CD8-positive, alpha-beta memory T cell (primary cell): ENCODE results near the gene FYN. TPM values are rescaled to one million over a fixed set of nuclear protein-coding genes. Genes with fewer than 3 reads are reported as not detected.
A peak's percentile ranks its signal among the peaks of the same experiment; 100 is the strongest.

Experiments used
- CTCF ChIA-PET: fragments of 350-600 bp; sonication (Branson Sonifier 250); formaldehyde crosslinking; loops from one replicate; lab custom pipeline; 2021; ENCODE audit warnings: antibody characterized with exemption; lab: Charles Lee
- POLR2A ChIA-PET: fragments of 350-600 bp; sonication (Branson Sonifier 250); formaldehyde crosslinking; loops from one replicate; lab custom pipeline; 2021; ENCODE audit warnings: antibody characterized with exemption; lab: Charles Lee
- DNase-seq, 5 donors: peaks; one replicate each; pipeline versions ENCODE4 v3.0.0 to v3.0.0-alpha.2; 2020 to 2022; ENCODE audit warnings: mixed read lengths in 1 of 5
- H3K27ac ChIP-seq: one replicate; pipeline ENCODE4 v1.7.0; 2013; ENCODE audit warnings: low read depth, mild to moderate bottlenecking, low read length, moderate library complexity
- H3K27me3 ChIP-seq: 2 replicates; pipeline ENCODE4 v1.7.0; 2013; ENCODE audit warnings: low read length, mild to moderate bottlenecking; ENCODE audit not compliant: insufficient read depth, poor library complexity, severe bottlenecking
- H3K36me3 ChIP-seq: 2 replicates; pipeline ENCODE4 v1.7.0; 2013; ENCODE audit warnings: mild to moderate bottlenecking, low read length, moderate library complexity; ENCODE audit not compliant: insufficient read depth
- H3K4me1 ChIP-seq: 2 replicates; pipeline ENCODE4 v1.7.0; 2013; ENCODE audit warnings: mild to moderate bottlenecking, low read length, moderate library complexity; ENCODE audit not compliant: insufficient read depth
- H3K4me3 ChIP-seq: 2 replicates; pipeline ENCODE4 v1.7.0; 2013; ENCODE audit warnings: mild to moderate bottlenecking, low read length
- H3K9me3 ChIP-seq: 2 replicates; pipeline ENCODE4 v1.7.0; 2013; ENCODE audit warnings: mild to moderate bottlenecking, low read length
- H3K27ac Mint-ChIP-seq, 8 donors: one replicate each; pipeline ENCODE4 v1.8.0; 2020 to 2021; ENCODE audit warnings: mixed read lengths in 8 of 8, mild to moderate bottlenecking in 6 of 8, inconsistent platforms in 3 of 8, moderate library complexity in 3 of 8
- H3K27me3 Mint-ChIP-seq, 2 donors: one replicate each; pipeline ENCODE4 v1.8.0; 2020 to 2021; ENCODE audit warnings: mixed read lengths in 2 of 2, mild to moderate bottlenecking in 1 of 2, moderate library complexity in 1 of 2
- H3K36me3 Mint-ChIP-seq, 3 donors: one replicate each; pipeline ENCODE4 v1.8.0; 2020 to 2021; ENCODE audit warnings: mixed read lengths in 3 of 3, inconsistent platforms in 1 of 3, mild to moderate bottlenecking in 1 of 3
- H3K4me1 Mint-ChIP-seq, 3 donors: one replicate each; pipeline ENCODE4 v1.8.0; 2020 to 2021; ENCODE audit warnings: mixed read lengths in 3 of 3, inconsistent platforms in 1 of 3, mild to moderate bottlenecking in 1 of 3
- H3K4me3 Mint-ChIP-seq, 7 donors: one replicate each; pipeline ENCODE4 v1.8.0; 2020 to 2021; ENCODE audit warnings: mixed read lengths in 7 of 7, mild to moderate bottlenecking in 6 of 7, moderate library complexity in 4 of 7, inconsistent platforms in 2 of 7
- H3K9me3 Mint-ChIP-seq, 5 donors: one replicate each; pipeline ENCODE4 v1.8.0; 2020 to 2022; ENCODE audit warnings: mixed read lengths in 5 of 5, mild to moderate bottlenecking in 3 of 5, moderate library complexity in 2 of 5, inconsistent platforms in 1 of 5
- polyA plus RNA-seq: library from polyadenylated mRNA; unstranded; fragments of 300-500 nt; fragmentation: Illumina TruSeq; gene quantifications from one replicate; pipeline ENCODE4 v1.2.3, GENCODE V29; 2021
- total RNA-seq, 2 experiments: library from RNA; stranded (reverse); gene quantifications; one replicate each; pipeline ENCODE4 v1.2.3, GENCODE V29; 2021

The FYN gene
- total and polyA plus RNA-seq, 3 experiments from 2014 or later: 481 to 611 (median 491) TPM

DNA sequence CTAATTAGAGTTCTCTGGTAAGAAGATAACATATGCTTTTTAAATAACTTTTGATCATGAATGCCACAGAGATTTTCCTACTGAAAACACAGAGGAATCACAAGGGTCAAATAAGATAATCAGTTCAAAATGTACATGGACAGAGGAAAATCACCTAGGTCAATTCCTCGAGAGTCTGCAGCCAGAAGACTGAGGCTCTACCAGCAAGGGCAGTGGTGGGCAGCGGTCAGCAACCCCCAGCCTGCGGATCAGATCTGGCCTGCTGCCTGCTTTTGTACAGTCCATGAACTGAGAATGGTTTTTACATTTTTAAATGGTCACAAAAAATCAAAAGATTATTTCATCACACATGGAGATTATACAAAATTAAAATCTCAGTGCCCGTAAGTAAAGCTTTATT, 79.0 kb downstream of the FYN start:
- DNase-seq: no peak
- peaks cover 73% of the 10 kb centered on the region for H3K4me1 ChIP-seq
- Mint-ChIP-seq H3K4me3 (peak overlapping the region; percentile 89 to 100 (median 94)), H3K36me3 (peaks cover 0 to 41% (median 0%) of the 10 kb centered on the region in 3 donors), H3K27me3 (no peaks in the 10 kb centered on the region), H3K27ac (peak overlapping the region in 7 of 8 donors; percentile 96 to 99 (median 98)), H3K4me1 (peaks cover 12 to 75% (median 68%) of the 10 kb centered on the region in 3 donors), H3K9me3 (peaks cover 0 to 2% (median 0%) of the 10 kb centered on the region in 5 donors)
- no peaks in the 10 kb centered on the region for H3K27me3 ChIP-seq
- peak overlapping the region; percentile 70 for H3K27ac ChIP-seq
- no peaks in the 10 kb centered on the region for H3K36me3 ChIP-seq
- peak overlapping the region; percentile 64 for H3K4me3 ChIP-seq
- H3K9me3 ChIP-seq: no peaks in the 10 kb centered on the region
- POLR2A ChIA-PET: interaction anchor here (1.1 to 2.5 kb wide), 4 partner anchors 9 to 79 kb away, joined by 3 to 7 read pairs (median 4); partner anchors contain the start of gene FYN
- CTCF ChIA-PET: interaction anchor here (1.1 to 2.0 kb wide), 4 partner anchors 9 to 31 kb away, joined by 4 to 10 read pairs (median 6); no protein-coding TSS in a partner anchor

DNA sequence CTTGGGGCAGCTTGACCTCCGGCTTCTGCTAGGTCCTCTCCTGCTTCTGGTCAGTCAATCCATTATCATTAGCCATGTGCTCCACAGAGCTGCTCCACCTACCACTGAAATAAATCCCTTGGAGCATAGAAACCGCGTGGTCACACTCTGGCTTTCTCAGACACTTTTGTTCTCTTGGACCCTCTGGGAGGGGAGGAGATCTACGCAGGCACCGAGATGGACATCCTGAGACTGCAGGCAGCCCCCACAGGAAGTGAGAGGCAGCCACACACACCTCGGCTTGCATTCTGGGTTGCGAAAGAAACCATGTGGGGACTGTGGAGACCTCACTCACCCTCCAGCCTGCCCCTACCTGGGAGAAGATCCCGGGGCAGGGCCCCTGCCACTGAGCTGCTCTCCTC, 79.5 kb downstream of the FYN start:
- no peaks in the 10 kb centered on the region for H3K9me3 ChIP-seq
- CTCF ChIA-PET: interaction anchor here (0.7 to 2.0 kb wide), 9 partner anchors 10 to 76 kb away, joined by 3 to 10 read pairs (median 4); no protein-coding TSS in a partner anchor
- no peaks in the 10 kb centered on the region for H3K27me3 ChIP-seq
- peak overlapping the region; percentile 64 for H3K4me3 ChIP-seq
- H3K36me3 ChIP-seq: no peaks in the 10 kb centered on the region
- Mint-ChIP-seq H3K27me3 (no peaks in the 10 kb centered on the region), H3K9me3 (peaks cover 0 to 2% (median 0%) of the 10 kb centered on the region in 5 donors), H3K36me3 (peaks cover 0 to 35% (median 0%) of the 10 kb centered on the region in 3 donors), H3K4me1 (peaks cover 6 to 69% (median 62%) of the 10 kb centered on the region in 3 donors), H3K4me3 (peak overlapping the region; percentile 89 to 100 (median 94)), H3K27ac (peak overlapping the region in 7 of 8 donors; percentile 96 to 99 (median 98))
- H3K27ac ChIP-seq: peak overlapping the region; percentile 70
- H3K4me1 ChIP-seq: peaks cover 76% of the 10 kb centered on the region
- DNase-seq: peak; percentile 37 to 82 (median 53)
- POLR2A ChIA-PET: interaction anchor here (1.2 to 2.5 kb wide), 3 partner anchors 10 to 80 kb away, joined by 3 to 7 read pairs (median 4); partner anchors contain the start of gene FYN

DNA sequence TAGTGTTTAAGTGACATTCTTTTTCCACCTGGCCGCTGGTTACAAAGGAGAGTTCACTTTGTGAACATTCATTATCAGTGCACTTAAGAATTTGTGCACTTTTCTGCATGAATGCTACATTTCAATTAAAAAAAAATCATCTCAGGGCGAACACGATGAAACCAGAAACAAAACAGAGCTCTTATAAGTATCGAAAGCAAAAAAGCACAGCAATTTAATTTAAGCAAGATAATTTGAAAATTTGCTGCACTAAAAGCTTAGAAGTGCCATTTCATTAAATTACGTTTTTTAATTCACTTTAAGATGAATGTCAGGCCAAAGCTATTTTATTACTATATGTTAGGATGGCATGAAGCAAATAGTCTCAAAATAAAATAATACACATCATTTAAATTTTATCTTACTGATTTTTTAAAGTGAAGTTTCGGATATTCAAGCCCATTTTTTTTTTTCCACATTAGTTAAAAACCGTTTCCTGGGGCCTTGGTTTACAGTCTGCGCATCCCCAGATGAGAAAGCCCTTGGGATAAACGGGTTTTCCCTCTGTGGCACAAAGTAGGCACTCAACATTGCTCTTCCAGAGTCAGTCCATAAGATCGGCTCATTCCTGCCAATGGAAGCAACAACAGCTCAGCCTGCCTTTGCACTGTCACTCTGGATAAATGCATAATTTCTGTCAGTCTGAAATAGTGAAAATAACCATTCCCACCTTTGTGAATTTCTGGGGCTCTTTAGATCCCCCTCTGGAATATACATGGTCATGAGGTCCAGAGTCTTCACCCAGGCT, 80.1 kb downstream of the FYN start:
- H3K27me3 Mint-ChIP-seq: no peaks in the 10 kb centered on the region
- H3K27me3 ChIP-seq: no peaks in the 10 kb centered on the region
- H3K9me3 ChIP-seq: no peaks in the 10 kb centered on the region
- H3K4me1 Mint-ChIP-seq: peaks cover under 1 to 63% (median 56%) of the 10 kb centered on the region in 3 donors
- H3K36me3 ChIP-seq: no peaks in the 10 kb centered on the region
- peaks cover 0 to 2% (median 0%) of the 10 kb centered on the region in 5 donors for H3K9me3 Mint-ChIP-seq
- POLR2A ChIA-PET: interaction anchor here (0.6 to 2.5 kb wide), 9 partner anchors 9 to 199 kb away, joined by 3 to 7 read pairs (median 4); partner anchors contain the start of gene FYN
- peak overlapping the region in 7 of 8 donors; percentile 96 to 99 (median 98) for H3K27ac Mint-ChIP-seq
- peak overlapping the region; percentile 89 to 100 (median 94) for H3K4me3 Mint-ChIP-seq
- peak overlapping the region; percentile 70 for H3K27ac ChIP-seq
- H3K36me3 Mint-ChIP-seq: peaks cover 0 to 31% (median 0%) of the 10 kb centered on the region in 3 donors
- CTCF ChIA-PET: interaction anchor here (0.7 to 2.0 kb wide), 6 partner anchors 9 to 76 kb away, joined by 3 to 10 read pairs (median 3); no protein-coding TSS in a partner anchor
- H3K4me1 ChIP-seq: peaks cover 76% of the 10 kb centered on the region
- H3K4me3 ChIP-seq: peak overlapping the region; percentile 64
- DNase-seq: no peak

DNA sequence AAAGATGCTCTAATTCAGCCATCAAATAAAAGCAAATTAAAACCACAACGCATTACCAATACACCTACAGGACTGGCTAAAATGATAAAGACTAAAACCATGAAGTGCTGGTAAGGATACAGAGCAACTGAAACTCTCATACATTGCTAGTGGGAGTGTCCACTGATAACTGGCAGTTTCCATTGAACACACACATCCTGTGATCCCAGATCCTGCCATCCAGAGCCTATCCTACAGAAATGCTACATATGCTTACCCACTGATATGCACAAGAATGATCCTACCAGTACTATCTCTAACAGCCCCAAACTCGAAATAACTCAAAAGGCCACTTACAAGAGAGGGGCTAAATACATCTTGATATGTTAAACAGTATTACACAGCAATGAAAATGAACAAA, 81.0 kb downstream of the FYN start:
- Mint-ChIP-seq H3K4me3 (peak overlapping the region; percentile 89 to 100 (median 94)), H3K27ac (peak overlapping the region in 7 of 8 donors; percentile 55 to 99 (median 98)), H3K4me1 (peaks cover 0 to 64% (median 55%) of the 10 kb centered on the region in 3 donors), H3K9me3 (peaks cover 0 to 2% (median 0%) of the 10 kb centered on the region in 5 donors), H3K27me3 (no peaks in the 10 kb centered on the region), H3K36me3 (peaks cover 0 to 32% (median 2%) of the 10 kb centered on the region in 3 donors)
- Histone ChIP-seq H3K36me3 (no peaks in the 10 kb centered on the region), H3K27ac (peak overlapping the region; percentile 70), H3K9me3 (no peaks in the 10 kb centered on the region), H3K4me3 (peak overlapping the region; percentile 64), H3K27me3 (no peaks in the 10 kb centered on the region), H3K4me1 (peaks cover 76% of the 10 kb centered on the region)
- ChIA-PET CTCF (no interaction called here), POLR2A (interaction anchor here (0.6 to 2.1 kb wide), 5 partner anchors 10 to 39 kb away, joined by 3 to 6 read pairs (median 4); no protein-coding TSS in a partner anchor)
- DNase-seq: no peak

DNA sequence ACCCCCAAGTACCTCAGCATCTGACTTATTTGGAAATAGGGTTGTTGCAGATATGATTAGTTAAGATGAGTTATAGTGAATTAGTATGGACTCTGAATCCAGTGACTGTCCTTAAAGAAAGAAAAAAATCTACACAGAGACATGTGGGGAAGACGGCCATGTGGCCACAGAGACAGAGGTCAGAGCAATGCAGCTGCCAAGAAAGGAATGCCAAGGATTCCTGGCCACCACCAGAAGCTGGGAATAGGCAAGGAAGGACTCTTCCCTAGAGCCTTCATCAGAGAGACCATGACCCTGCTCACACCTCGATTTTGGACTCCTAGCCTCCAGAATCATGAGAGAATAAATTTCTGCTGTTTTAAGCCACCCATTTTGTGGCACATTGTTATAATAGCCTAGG, 81.8 kb downstream of the FYN start:
- H3K27ac ChIP-seq: no peak overlapping the region
- DNase-seq: no peak
- H3K4me3 ChIP-seq: peak overlapping the region; percentile 10
- POLR2A ChIA-PET: interaction anchor here (0.6 to 2.1 kb wide), 3 partner anchors 9 to 278 kb away, joined by 3 to 6 read pairs (median 3); no protein-coding TSS in a partner anchor
- peaks cover 74% of the 10 kb centered on the region for H3K4me1 ChIP-seq
- CTCF ChIA-PET: no interaction called here
- H3K36me3 ChIP-seq: no peaks in the 10 kb centered on the region
- H3K27me3 Mint-ChIP-seq: no peaks in the 10 kb centered on the region
- peak overlapping the region in 7 of 8 donors; percentile 55 to 99 (median 98) for H3K27ac Mint-ChIP-seq
- H3K27me3 ChIP-seq: no peaks in the 10 kb centered on the region
- peak overlapping the region; percentile 89 to 100 (median 94) for H3K4me3 Mint-ChIP-seq
- peaks cover 0 to 2% (median 0%) of the 10 kb centered on the region in 5 donors for H3K9me3 Mint-ChIP-seq
- H3K36me3 Mint-ChIP-seq: peaks cover 0 to 34% (median 5%) of the 10 kb centered on the region in 3 donors
- no peaks in the 10 kb centered on the region for H3K9me3 ChIP-seq
- H3K4me1 Mint-ChIP-seq: peaks cover 0 to 60% (median 48%) of the 10 kb centered on the region in 3 donors

DNA sequence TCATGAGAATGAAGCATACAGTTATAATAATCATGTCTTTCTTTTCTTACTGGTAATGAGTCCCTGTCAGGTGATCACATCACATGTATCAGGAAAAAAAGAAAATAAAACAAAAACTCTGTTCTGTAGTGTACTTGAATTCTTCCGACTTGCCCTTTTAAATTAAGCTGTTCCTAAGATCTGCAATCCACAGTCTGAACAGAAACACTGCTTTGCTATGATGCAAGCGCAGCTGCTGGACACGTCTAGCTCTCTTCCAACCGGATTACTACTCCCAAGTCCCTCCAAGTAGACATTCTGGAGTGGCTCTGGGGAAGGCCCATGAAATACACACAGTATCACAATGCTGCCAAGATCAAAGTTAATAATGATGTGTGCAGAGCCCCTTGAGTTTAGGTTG, 83.7 kb downstream of the FYN start:
- no peaks in the 10 kb centered on the region for H3K36me3 ChIP-seq
- CTCF ChIA-PET: interaction anchor here (1.2 to 3.1 kb wide), 5 partner anchors 11 to 84 kb away, joined by 3 to 16 read pairs (median 4); partner anchors contain the start of gene FYN
- peaks cover 12 to 51% (median 48%) of the 10 kb centered on the region in 3 donors for H3K4me1 Mint-ChIP-seq
- no peak overlapping the region for H3K27ac ChIP-seq
- no peak for DNase-seq
- H3K9me3 Mint-ChIP-seq: peaks cover 0 to 4% (median 0%) of the 10 kb centered on the region in 5 donors
- H3K27me3 ChIP-seq: no peaks in the 10 kb centered on the region
- H3K36me3 Mint-ChIP-seq: peaks cover 0 to 43% (median 5%) of the 10 kb centered on the region in 3 donors
- H3K9me3 ChIP-seq: no peaks in the 10 kb centered on the region
- no peak overlapping the region for H3K27ac Mint-ChIP-seq
- POLR2A ChIA-PET: interaction anchor here (0.5 to 1.0 kb wide), 3 partner anchors 35 to 63 kb away, joined by 3 to 7 read pairs (median 4); no protein-coding TSS in a partner anchor
- no peak overlapping the region for H3K4me3 Mint-ChIP-seq
- no peak overlapping the region for H3K4me3 ChIP-seq
- no peaks in the 10 kb centered on the region for H3K27me3 Mint-ChIP-seq
- peaks cover 64% of the 10 kb centered on the region for H3K4me1 ChIP-seq

DNA sequence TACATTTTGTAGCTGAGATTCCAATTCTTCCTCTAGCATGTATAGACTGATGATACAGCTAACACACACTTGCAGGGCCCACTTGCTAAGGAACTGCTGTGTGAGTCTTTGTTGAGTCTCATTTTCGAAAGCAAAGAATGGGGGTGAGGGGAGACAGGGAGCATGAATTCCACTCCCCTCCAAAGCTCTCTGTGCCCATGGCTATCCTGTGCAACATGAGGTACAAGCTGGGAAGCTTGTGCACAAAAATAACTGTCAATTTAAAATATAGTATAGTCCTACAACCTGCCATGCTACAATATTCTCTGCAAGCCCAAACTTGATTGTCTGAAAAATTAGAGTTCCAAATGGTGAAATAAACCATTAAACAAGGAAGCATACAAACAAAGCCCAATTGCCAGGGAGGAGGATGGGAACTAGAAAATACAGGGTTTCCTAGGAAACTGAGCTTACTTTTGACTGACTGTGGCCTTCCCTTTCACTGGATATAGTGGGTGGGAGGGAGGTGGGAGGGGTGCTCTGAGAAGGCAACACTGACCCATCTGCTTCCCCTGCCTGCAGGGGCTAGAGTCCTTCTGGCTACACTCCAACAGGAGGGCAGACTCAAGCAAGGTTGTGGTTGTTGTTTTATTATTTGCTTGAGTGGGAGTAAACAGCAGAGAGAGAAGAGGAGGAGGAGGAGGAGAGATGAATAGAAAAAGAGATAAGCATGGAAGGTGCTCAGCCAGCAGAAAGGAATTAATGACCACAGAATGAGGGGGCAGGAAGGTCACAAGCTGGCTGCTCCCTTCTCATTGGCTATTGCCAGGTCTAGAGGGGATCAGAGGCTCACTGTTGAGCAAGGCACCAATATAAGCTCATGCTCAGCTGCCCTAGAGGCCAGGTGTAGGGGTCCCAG, 84.6 kb downstream of the FYN start:
- no peak overlapping the region for H3K4me3 Mint-ChIP-seq
- Histone ChIP-seq H3K27ac (no peak overlapping the region), H3K9me3 (no peaks in the 10 kb centered on the region), H3K27me3 (no peaks in the 10 kb centered on the region), H3K36me3 (no peaks in the 10 kb centered on the region), H3K4me3 (no peak overlapping the region), H3K4me1 (peaks cover 64% of the 10 kb centered on the region)
- POLR2A ChIA-PET: interaction anchor here (0.7 to 1.0 kb wide), 2 partner anchors 10 to 62 kb away, joined by 4 read pairs; no protein-coding TSS in a partner anchor
- H3K4me1 Mint-ChIP-seq: peaks cover 22 to 51% (median 48%) of the 10 kb centered on the region in 3 donors
- H3K36me3 Mint-ChIP-seq: peaks cover 0 to 45% (median 5%) of the 10 kb centered on the region in 3 donors
- H3K27me3 Mint-ChIP-seq: no peaks in the 10 kb centered on the region
- CTCF ChIA-PET: interaction anchor here (1.1 to 3.1 kb wide), 6 partner anchors 9 to 85 kb away, joined by 3 to 16 read pairs (median 4); partner anchors contain the start of gene FYN
- no peak for DNase-seq
- H3K9me3 Mint-ChIP-seq: peaks cover 0 to 3% (median 0%) of the 10 kb centered on the region in 5 donors
- H3K27ac Mint-ChIP-seq: no peak overlapping the region
